Cardiac fibroblast (primary cell): ENCODE data around the gene RAPGEF1.

Experiments
- DNase-seq, 2 donors: peaks; one replicate each; pipeline versions ENCODE4 v3.0.0 to v3.0.0-alpha.2; 2010; ENCODE audit warnings: low read depth in 2 of 2
- H3K4me3 ChIP-seq, 2 donors: replicated peaks in 1 of 2; 1 replicate in 1 of 2; 2 replicates in 1 of 2; pipeline ENCODE4 v1.5.1; 2011; ENCODE audit warnings: low read depth in 2 of 2, low read length in 2 of 2, mild to moderate bottlenecking in 2 of 2, moderate library complexity in 1 of 2
- CTCF ChIP-seq: IDR thresholded peaks from one replicate; pipeline ENCODE4 v1.5.1; 2011; ENCODE audit warnings: low read depth, mild to moderate bottlenecking, low read length, inconsistent platforms

RAPGEF1 gene

GRCh38 chr9:131618785-131619184 is 121.1 kb downstream of the RAPGEF1 start:
- DNase-seq: no peak
- no peak for TF ChIP-seq CTCF
- no peak overlapping the region for H3K4me3 ChIP-seq

DNA sequence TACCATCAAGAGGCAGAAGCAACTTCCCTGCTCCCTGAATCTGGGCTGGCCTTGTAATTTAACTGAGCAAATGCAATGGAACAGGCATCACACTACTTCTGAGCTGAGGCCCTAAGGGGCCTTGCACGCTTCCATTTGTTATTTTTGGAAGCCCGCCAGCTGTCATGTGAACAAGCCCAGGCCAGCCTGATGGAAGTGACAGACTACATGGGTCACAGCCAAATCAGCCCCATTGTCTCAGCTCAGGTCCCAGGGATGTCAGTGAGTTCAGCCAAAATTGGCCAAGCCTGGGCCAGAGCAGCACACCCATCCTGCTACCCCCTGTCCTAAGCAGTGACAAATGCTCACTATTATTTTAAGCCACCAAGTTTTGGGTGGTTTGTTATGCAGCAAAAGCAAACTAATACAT is 121.8 kb downstream of the RAPGEF1 start:
- peak; percentile 40 to 54 for DNase-seq
- H3K4me3 ChIP-seq: no peak overlapping the region
- TF ChIP-seq CTCF: no peak

DNA sequence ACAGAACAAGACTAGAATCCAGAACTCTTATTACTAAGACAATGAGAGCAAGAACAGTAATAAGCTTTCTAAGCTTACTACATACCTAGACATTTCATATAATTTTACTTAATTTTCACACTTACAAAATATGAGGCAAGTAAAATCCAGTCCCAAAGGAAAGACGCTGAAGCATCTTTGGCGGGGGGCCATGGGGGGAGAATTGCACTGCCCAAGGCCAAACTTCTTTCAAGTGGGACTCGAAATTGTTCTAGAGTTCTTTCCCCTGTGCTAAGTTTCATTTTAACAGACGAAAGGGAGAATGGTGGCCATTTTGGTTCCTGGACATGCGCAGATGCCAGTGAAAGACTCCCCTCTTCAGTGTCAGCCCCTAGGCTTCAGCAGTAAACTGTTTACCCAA is 122.3 kb downstream of the RAPGEF1 start:
- DNase-seq: no peak
- H3K4me3 ChIP-seq: no peak overlapping the region
- no peak for TF ChIP-seq CTCF

GRCh38 chr9:131616983-131617604 is 122.8 kb downstream of the RAPGEF1 start:
- no peak overlapping the region for H3K4me3 ChIP-seq
- peak in 1 of 2 donors; percentile 52 for DNase-seq
- no peak for TF ChIP-seq CTCF

DNA sequence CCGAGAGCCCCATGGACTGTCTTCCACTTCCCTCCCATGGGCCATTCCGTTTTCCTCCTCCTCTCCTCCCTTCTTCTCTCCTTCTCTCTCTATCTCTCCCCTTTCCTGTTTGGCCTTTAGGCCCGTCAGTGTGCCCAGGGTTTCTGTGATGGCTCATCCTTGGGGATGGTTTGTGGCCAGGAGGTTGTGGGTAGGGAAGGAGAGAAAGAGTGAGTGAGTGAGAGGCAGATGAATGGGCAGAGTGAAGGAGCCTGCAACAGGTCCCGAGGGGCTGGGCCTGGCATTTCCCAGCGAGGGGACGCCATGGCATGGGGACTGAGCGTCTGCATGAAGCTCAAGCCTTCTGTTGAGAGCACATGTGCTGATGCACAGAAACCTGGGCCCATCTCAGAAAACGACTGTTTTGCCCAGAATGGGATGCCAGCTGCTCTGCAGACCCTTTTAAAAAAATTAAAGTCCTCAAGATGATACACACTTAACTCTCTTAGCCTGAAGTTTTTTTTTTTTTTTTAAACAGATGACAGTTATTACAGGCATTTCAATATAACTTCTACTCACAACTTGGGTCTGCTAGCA is 125.4 kb downstream of the RAPGEF1 start:
- TF ChIP-seq CTCF: no peak
- H3K4me3 ChIP-seq: no peak overlapping the region
- no peak for DNase-seq

DNA sequence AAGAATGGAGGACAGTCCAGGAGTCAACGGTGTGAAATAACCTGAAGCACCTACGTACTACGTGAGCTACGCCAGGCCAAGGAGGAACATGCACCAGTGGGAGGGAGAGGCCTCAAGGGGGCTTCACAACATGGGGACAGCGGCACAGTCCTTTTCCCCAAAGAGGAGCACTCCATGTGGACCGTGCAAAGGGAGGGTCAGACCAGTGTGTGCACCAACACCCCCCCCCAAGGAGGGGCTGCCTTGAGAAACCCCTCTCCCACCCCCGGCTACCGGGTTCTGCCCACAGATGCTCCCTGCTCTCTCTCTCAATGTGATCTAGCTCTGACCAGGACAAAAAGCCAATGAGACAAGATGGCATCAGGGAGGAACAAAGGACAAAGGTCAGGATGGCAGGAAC is 126.0 kb downstream of the RAPGEF1 start:
- no peak for TF ChIP-seq CTCF
- DNase-seq: no peak
- no peak overlapping the region for H3K4me3 ChIP-seq

- TF ChIP-seq CTCF: no peak
- no peak overlapping the region for H3K4me3 ChIP-seq
- DNase-seq: no peak
Observed at GRCh38 chr9:131612851-131613250, 127.0 kb downstream of the RAPGEF1 start.
